HL-60 (cell line): ENCODE data around the gene TULP4.

Source experiments
- DNase-seq, 2 experiments: peaks; one replicate each; pipeline ENCODE4 v3.0.0-alpha.2; 2010 to 2020; ENCODE audit warnings: low read depth in 1 of 2, low spot score in 1 of 2
- H3K27ac ChIP-seq: fragments of 250-450 bp; sonication (Bioruptor Pico); replicated peaks from 2 replicates; pipeline ENCODE4 v1.5.1; 2020; ENCODE audit warnings: mild to moderate bottlenecking, moderate library complexity
- H3K27me3 ChIP-seq: fragments of 250-450 bp; sonication (Bioruptor Pico); 2 replicates; pipeline ENCODE4 v1.5.1; 2021; ENCODE audit warnings: mild to moderate bottlenecking, moderate library complexity; ENCODE audit not compliant: insufficient read depth, poor library complexity, severe bottlenecking
- H3K4me3 ChIP-seq: replicated peaks from 2 replicates; pipeline ENCODE4 v1.5.1; 2011; ENCODE audit warnings: mild to moderate bottlenecking, control low read depth, low read length; ENCODE audit not compliant: insufficient read depth
- GABPA ChIP-seq: IDR thresholded peaks from 2 replicates; pipeline ENCODE4 v1.6.1; 2012; ENCODE audit warnings: low read depth
- POLR2AphosphoS5 ChIP-seq: IDR thresholded peaks from 2 replicates; pipeline ENCODE4 v1.6.1; 2012; ENCODE audit warnings: low read depth
- SPI1 ChIP-seq: IDR thresholded peaks from 2 replicates; pipeline ENCODE4 v1.6.1; 2012; ENCODE audit warnings: low read depth, mild to moderate bottlenecking, borderline replicate concordance
- TF ChIP-seq, protein P1 (sequence below): IDR thresholded peaks from one replicate; pipeline ENCODE4 v1.5.1; 2011; ENCODE audit warnings: low read length, control low read depth, inconsistent platforms; ENCODE audit not compliant: insufficient read depth
- TF ChIP-seq, protein P2 (sequence below): IDR thresholded peaks from 2 replicates; pipeline ENCODE4 v1.6.1; 2012; ENCODE audit warnings: low read depth; ENCODE audit not compliant: insufficient replicate concordance

The TULP4 gene

DNA sequence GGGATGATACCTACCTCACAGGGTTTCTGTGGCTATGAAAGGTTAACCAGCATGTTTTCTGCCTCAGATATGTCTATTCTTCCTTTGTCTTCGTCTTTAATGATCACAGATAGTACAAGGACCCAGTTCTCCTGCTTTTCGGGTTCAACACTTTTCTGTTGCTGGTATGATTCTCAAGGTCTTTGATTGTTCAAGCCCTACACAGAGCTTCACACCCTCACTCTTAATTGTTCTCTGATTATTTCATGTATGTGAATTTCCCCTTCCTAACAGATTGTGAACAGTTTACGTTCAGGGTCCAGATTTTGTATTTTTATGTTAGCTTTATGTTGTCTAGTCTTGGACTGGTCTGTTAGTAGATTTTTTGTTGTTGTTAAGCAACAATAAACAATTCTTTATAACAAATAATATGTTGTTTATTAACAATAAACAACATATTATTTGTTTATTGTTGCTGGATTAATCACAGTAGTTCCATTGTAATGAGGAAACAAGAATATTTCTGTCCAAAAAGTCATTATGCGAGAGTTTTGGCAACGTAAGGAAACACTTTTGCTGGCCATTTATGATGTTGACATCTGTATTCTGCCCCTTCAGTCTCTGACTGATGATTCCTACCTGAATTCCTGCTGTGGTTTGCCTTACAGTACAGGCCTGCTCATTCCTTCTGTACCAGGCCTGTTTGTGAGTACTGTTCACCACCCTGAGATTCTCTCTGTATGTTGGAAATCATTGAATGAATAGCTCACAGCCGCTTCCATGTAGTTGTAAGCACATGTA lies 27.2 kb upstream of the TULP4 start:
- Histone ChIP-seq H3K4me3 (no peak overlapping the region), H3K27ac (no peak overlapping the region), H3K27me3 (no peaks in the 10 kb centered on the region)
- TF ChIP-seq GABPA: no peak
- TF ChIP-seq, protein P1, sequence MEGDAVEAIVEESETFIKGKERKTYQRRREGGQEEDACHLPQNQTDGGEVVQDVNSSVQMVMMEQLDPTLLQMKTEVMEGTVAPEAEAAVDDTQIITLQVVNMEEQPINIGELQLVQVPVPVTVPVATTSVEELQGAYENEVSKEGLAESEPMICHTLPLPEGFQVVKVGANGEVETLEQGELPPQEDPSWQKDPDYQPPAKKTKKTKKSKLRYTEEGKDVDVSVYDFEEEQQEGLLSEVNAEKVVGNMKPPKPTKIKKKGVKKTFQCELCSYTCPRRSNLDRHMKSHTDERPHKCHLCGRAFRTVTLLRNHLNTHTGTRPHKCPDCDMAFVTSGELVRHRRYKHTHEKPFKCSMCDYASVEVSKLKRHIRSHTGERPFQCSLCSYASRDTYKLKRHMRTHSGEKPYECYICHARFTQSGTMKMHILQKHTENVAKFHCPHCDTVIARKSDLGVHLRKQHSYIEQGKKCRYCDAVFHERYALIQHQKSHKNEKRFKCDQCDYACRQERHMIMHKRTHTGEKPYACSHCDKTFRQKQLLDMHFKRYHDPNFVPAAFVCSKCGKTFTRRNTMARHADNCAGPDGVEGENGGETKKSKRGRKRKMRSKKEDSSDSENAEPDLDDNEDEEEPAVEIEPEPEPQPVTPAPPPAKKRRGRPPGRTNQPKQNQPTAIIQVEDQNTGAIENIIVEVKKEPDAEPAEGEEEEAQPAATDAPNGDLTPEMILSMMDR: no peak
- TF ChIP-seq, protein P2, sequence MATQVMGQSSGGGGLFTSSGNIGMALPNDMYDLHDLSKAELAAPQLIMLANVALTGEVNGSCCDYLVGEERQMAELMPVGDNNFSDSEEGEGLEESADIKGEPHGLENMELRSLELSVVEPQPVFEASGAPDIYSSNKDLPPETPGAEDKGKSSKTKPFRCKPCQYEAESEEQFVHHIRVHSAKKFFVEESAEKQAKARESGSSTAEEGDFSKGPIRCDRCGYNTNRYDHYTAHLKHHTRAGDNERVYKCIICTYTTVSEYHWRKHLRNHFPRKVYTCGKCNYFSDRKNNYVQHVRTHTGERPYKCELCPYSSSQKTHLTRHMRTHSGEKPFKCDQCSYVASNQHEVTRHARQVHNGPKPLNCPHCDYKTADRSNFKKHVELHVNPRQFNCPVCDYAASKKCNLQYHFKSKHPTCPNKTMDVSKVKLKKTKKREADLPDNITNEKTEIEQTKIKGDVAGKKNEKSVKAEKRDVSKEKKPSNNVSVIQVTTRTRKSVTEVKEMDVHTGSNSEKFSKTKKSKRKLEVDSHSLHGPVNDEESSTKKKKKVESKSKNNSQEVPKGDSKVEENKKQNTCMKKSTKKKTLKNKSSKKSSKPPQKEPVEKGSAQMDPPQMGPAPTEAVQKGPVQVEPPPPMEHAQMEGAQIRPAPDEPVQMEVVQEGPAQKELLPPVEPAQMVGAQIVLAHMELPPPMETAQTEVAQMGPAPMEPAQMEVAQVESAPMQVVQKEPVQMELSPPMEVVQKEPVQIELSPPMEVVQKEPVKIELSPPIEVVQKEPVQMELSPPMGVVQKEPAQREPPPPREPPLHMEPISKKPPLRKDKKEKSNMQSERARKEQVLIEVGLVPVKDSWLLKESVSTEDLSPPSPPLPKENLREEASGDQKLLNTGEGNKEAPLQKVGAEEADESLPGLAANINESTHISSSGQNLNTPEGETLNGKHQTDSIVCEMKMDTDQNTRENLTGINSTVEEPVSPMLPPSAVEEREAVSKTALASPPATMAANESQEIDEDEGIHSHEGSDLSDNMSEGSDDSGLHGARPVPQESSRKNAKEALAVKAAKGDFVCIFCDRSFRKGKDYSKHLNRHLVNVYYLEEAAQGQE: no peak
- no peak for TF ChIP-seq SPI1
- TF ChIP-seq POLR2AphosphoS5: no peak
- no peak for DNase-seq

DNA sequence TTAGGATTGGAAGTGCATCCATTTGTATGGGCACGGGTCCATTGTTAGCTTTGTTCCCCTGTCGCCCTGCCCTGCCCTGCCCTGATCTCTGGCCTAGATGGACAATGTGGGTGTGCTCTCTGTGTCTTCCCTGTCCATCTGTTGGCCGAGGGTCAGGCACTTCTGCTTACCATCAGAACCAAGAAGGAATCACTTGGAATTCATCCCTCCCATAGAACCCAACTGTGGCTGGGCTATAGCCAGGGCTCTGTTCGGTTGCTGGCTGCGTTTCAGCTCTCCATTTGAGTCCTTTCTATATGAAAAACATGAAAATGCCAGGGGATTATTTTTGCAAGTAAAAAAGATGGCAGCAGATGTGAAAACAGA lies 26.6 kb upstream of the TULP4 start:
- no peak for TF ChIP-seq GABPA
- no peak for TF ChIP-seq POLR2AphosphoS5
- TF ChIP-seq, protein P2: no peak
- TF ChIP-seq, protein P1: no peak
- TF ChIP-seq SPI1: no peak
- DNase-seq: no peak
- H3K4me3 ChIP-seq: no peak overlapping the region
- H3K27me3 ChIP-seq: no peaks in the 10 kb centered on the region
- no peak overlapping the region for H3K27ac ChIP-seq

DNA sequence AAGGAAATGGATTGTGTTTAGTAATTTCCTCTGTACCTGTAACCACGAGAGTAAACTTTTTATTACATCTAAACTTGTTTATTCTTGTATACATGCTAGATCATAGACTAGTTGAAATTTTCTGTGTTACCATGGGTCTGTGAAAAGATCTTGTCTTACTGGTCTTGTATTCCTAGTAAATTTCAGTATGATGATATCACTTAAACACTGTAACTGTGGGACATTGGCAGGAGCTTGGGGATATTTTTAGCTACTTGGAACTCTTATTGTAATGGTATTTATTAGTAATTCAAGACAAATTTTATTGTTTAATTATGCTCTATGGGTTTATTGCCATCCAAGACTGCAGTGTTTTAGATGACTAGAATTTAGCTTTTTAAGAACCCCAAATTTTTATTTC lies 25.9 kb upstream of the TULP4 start:
- no peak for DNase-seq

More for the DNA sequence above, 25.9 kb upstream of the TULP4 start:
- Histone ChIP-seq H3K27me3 (no peaks in the 10 kb centered on the region), H3K4me3 (no peak overlapping the region), H3K27ac (no peak overlapping the region)
- TF ChIP-seq POLR2AphosphoS5: no peak
- TF ChIP-seq GABPA: no peak
- TF ChIP-seq SPI1: no peak
- TF ChIP-seq, protein P2: no peak
- TF ChIP-seq, protein P1: no peak
